ENCODE data around the gene TAF1B.

- no peak for TF ChIP-seq POLR2AphosphoS5 (IDR thresholded peaks at IDR 0.05; ENCODE audit: low read depth, low read length)
- no peak for TF ChIP-seq TAF1 (IDR thresholded peaks at IDR 0.05; ENCODE audit: borderline replicate concordance, low read depth, low read length)
- no peak for TF ChIP-seq POLR2A (IDR thresholded peaks at IDR 0.05; ENCODE audit: low read depth, low read length)
Observed at GRCh38 chr2:9954136-9954535, 110.9 kb downstream of the TAF1B start.

Measured in GM12892 (cell line).